OCI-LY7 (cell line): ENCODE measurements around the gene FAM171A1. TPM values are rescaled to one million over a fixed set of nuclear protein-coding genes. Genes with fewer than 3 reads are reported as not detected.

Experiments
- BruUV-seq: library from RNA; stranded (reverse); fragments of 400-500 nt; replicated peaks from 2 replicates; lab custom pipeline; 2021; lab: Mats Ljungman, UMichigan
- CTCF ChIA-PET: fragments of 300-600 bp; sonication (Branson Sonifier 250); formaldehyde crosslinking; loops from one replicate; lab custom pipeline; 2022; ENCODE audit warnings: antibody characterized with exemption; ENCODE audit not compliant: unreplicated experiment; lab: Charles Lee
- POLR2A ChIA-PET: fragments of 300-600 bp; sonication (Branson Sonifier 250); formaldehyde crosslinking; loops from one replicate; lab custom pipeline; 2022; ENCODE audit warnings: antibody characterized with exemption; lab: Charles Lee
- DNase-seq: peaks from one replicate; pipeline ENCODE4 v3.0.0-alpha.2; 2015; ENCODE audit warnings: low spot score
- H2AFZ ChIP-seq: fragments of 200-600 bp; sonication (generic), shearing (Covaris generic); 2 replicates; pipeline ENCODE4 v1.6.1; 2014; ENCODE audit warnings: mild to moderate bottlenecking, antibody characterized with exemption, low read length, moderate library complexity
- H3K27ac ChIP-seq: fragments of 200-600 bp; sonication (generic); 2 replicates; pipeline ENCODE4 v1.5.1; 2014; ENCODE audit warnings: mixed run types, low read depth, mild to moderate bottlenecking, moderate library complexity, low read length, inconsistent platforms; ENCODE audit not compliant: poor library complexity, severe bottlenecking
- H3K36me3 ChIP-seq: fragments of 200-600 bp; sonication (generic); 2 replicates; pipeline ENCODE4 v1.6.1; 2014; ENCODE audit warnings: mild to moderate bottlenecking, antibody characterized with exemption, low read length, moderate library complexity, mixed read lengths; ENCODE audit not compliant: insufficient read depth
- H3K4me1 ChIP-seq: fragments of 200-600 bp; sonication (generic); 2 replicates; pipeline ENCODE4 v1.5.1; 2014; ENCODE audit warnings: mild to moderate bottlenecking, low read length; ENCODE audit not compliant: insufficient read depth, poor library complexity, severe bottlenecking
- H3K4me2 ChIP-seq: fragments of 200-600 bp; sonication (generic); 2 replicates; pipeline ENCODE4 v1.6.1; 2014; ENCODE audit warnings: mild to moderate bottlenecking, low read length
- H3K4me3 ChIP-seq: fragments of 200-600 bp; sonication (generic); 2 replicates; pipeline ENCODE4 v1.5.1; 2014; ENCODE audit warnings: mild to moderate bottlenecking, low read depth, low read length; ENCODE audit not compliant: poor library complexity, severe bottlenecking
- H3K79me2 ChIP-seq: fragments of 200-600 bp; sonication (generic); 2 replicates; pipeline ENCODE4 v1.6.1; 2016; ENCODE audit warnings: low read depth, mild to moderate bottlenecking, low read length, moderate library complexity, mixed read lengths; ENCODE audit not compliant: insufficient read depth
- H3K9me2 ChIP-seq: fragments of 200-600 bp; sonication (generic); 2 replicates; pipeline ENCODE4 v1.6.1; 2016; ENCODE audit warnings: mild to moderate bottlenecking, low read length, mixed read lengths; ENCODE audit not compliant: insufficient read depth
- H3K9me3 ChIP-seq: fragments of 200-600 bp; sonication (generic); 2 replicates; pipeline ENCODE4 v1.6.1; 2014; ENCODE audit warnings: mild to moderate bottlenecking, mixed run types, low read length, mixed read lengths
- H4K20me1 ChIP-seq: fragments of 200-600 bp; sonication (generic); 2 replicates; pipeline ENCODE4 v1.6.1; 2014; ENCODE audit warnings: mild to moderate bottlenecking, antibody characterized with exemption, low read length, moderate library complexity, mixed read lengths; ENCODE audit not compliant: insufficient read depth
- EZH2phosphoT487 ChIP-seq: fragments of 200-600 bp; sonication (generic); IDR thresholded peaks from 2 replicates; pipeline ENCODE4 v1.6.1; 2018; ENCODE audit warnings: low read depth, borderline replicate concordance, mild to moderate bottlenecking, mixed run types, antibody characterized with exemption, low read length, moderate library complexity, mixed read lengths
- intact Hi-C: fragments of 100-400 bp; cut with micrococcal nuclease; formaldehyde crosslinking; loops from one replicate; pipeline ENCODE4 v1.10.0; 2022; ENCODE audit not compliant: unreplicated experiment
- total RNA-seq, 2 experiments: library from RNA; depleted of rRNA in 1 of 2; stranded (reverse); fragments of >200 nt in 1 of 2; shearing (Covaris generic) in 1 of 2; gene quantifications; 2 replicates each; pipeline ENCODE4 v1.2.3, GENCODE V29; 2014 to 2022
- TF ChIP-seq, protein P1 (sequence below): fragments of 200-600 bp; sonication (generic); conservative IDR thresholded peaks from 2 replicates; pipeline ENCODE4 v1.5.1; 2014; ENCODE audit warnings: mild to moderate bottlenecking, antibody characterized with exemption, low read length, moderate library complexity, mixed read lengths

The FAM171A1 gene
- total RNA-seq, 2 experiments from 2014 or later = not detected

DNA sequence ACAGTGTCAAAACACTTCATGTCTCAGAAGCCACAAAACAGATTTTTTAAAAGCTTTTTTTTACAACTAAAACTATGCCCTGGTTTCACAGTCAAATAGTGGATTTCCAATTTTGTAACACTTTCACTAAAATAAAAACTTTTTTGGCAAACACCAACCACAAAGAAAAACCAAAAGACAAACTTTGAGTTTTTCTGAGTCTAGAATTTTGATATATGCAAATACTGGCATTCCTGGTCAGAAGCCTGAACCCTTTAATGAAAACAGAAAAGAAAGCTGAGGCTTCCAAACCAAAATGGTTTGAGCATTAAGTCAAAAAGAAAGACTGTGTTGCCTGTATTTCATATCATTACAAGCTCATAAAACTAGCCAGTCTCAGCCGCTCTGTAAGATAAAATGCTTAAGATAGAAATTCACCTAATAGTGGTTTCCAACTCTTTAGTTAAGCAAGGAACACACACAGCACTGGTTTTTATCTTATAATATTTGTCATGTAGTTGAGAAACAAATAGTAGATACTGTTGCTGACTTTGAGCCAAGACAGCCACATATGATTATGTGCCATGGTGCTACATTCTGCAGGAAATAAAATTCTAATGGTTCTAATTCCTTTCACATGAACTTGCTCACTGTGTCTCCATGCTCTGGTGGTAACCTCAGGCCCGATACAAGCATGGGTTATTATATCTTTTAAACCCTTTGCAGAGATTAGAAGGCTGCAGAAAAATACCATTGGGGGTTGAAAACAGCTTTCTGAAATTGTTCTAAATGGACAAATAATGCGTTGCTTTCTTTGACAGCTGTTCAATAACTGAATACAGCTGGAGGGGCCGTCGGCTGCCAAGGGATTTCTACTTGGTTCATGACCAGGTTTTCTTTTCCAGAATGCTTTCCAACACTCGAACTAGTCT lies 49.4 kb downstream of the FAM171A1 start:
- no peak overlapping the region for H2AFZ ChIP-seq
- H3K27ac ChIP-seq = no peak overlapping the region
- no peaks in the 10 kb centered on the region for H3K36me3 ChIP-seq
- no peaks in the 10 kb centered on the region for H3K9me3 ChIP-seq
- no peak overlapping the region for H3K4me3 ChIP-seq
- no peaks in the 10 kb centered on the region for H3K4me1 ChIP-seq
- no peaks in the 10 kb centered on the region for H3K79me2 ChIP-seq
- POLR2A ChIA-PET = no interaction called here
- DNase-seq = no peak
- TF ChIP-seq EZH2phosphoT487 = no peak
- TF ChIP-seq, protein P1, sequence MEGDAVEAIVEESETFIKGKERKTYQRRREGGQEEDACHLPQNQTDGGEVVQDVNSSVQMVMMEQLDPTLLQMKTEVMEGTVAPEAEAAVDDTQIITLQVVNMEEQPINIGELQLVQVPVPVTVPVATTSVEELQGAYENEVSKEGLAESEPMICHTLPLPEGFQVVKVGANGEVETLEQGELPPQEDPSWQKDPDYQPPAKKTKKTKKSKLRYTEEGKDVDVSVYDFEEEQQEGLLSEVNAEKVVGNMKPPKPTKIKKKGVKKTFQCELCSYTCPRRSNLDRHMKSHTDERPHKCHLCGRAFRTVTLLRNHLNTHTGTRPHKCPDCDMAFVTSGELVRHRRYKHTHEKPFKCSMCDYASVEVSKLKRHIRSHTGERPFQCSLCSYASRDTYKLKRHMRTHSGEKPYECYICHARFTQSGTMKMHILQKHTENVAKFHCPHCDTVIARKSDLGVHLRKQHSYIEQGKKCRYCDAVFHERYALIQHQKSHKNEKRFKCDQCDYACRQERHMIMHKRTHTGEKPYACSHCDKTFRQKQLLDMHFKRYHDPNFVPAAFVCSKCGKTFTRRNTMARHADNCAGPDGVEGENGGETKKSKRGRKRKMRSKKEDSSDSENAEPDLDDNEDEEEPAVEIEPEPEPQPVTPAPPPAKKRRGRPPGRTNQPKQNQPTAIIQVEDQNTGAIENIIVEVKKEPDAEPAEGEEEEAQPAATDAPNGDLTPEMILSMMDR = no peak
- intact Hi-C loops = no loop called here
- no peaks in the 10 kb centered on the region for H3K9me2 ChIP-seq
- BruUV-seq = no TSS peak
- H3K4me2 ChIP-seq = no peak overlapping the region
- no peaks in the 10 kb centered on the region for H4K20me1 ChIP-seq
- CTCF ChIA-PET = no interaction called here

DNA sequence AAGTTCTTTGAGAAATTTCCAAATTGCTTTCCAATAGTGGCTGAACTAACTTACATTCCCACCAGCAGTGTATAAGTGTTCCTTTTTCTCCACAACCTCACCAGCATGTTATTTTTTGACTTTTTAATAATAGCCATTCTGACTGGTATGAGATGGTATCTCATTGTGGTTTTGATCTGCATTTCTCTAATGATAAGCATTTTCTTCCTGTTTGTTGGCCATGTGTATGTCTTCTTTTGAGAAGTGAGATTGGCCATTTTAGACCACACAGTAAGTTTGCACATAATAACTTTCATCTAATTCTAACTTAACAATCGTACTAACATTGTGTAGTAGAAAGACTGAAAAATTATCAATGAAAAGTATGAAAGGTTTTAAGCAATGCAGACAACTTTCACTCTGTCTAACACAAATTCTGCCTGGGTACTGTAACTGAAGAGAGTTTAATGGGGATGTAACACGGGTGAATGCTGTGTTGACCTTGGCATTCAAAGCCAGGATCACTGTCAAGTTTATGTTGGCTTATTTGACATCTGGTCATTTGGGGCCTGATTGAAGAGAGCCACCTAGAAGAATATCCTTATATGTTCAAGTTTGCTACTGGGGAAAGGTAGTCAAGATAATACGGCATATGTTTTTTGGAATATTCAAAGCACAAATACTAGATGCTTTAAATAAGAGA lies 50.4 kb downstream of the FAM171A1 start:
- Histone ChIP-seq H3K79me2 (no peaks in the 10 kb centered on the region), H3K4me2 (no peak overlapping the region), H3K9me2 (no peaks in the 10 kb centered on the region), H2AFZ (no peak overlapping the region), H3K9me3 (no peaks in the 10 kb centered on the region), H3K4me3 (no peak overlapping the region), H3K36me3 (no peaks in the 10 kb centered on the region), H3K4me1 (no peaks in the 10 kb centered on the region), H3K27ac (no peak overlapping the region), H4K20me1 (no peaks in the 10 kb centered on the region)
- TF ChIP-seq, protein P1 = no peak
- no peak for TF ChIP-seq EZH2phosphoT487
- POLR2A ChIA-PET = no interaction called here
- intact Hi-C loops = no loop called here
- DNase-seq = no peak
- BruUV-seq = no TSS peak
- CTCF ChIA-PET = no interaction called here
